GM23248 (cell line): ENCODE results near the gene B9D2.

ENCODE experiments used
- EZH2 ChIP-seq: fragments of 200-600 bp; sonication (generic); IDR thresholded peaks from 2 replicates; pipeline ENCODE4 v1.6.1; 2018; ENCODE audit warnings: antibody characterized with exemption, mild to moderate bottlenecking; ENCODE audit not compliant: insufficient read depth, poor library complexity, severe bottlenecking
- EZH2phosphoT487 ChIP-seq: fragments of 200-600 bp; sonication (generic); IDR thresholded peaks from 2 replicates; pipeline ENCODE4 v1.6.1; 2018; ENCODE audit warnings: antibody characterized with exemption, moderate library complexity, mild to moderate bottlenecking, low read depth; ENCODE audit not compliant: insufficient read depth

DNA sequence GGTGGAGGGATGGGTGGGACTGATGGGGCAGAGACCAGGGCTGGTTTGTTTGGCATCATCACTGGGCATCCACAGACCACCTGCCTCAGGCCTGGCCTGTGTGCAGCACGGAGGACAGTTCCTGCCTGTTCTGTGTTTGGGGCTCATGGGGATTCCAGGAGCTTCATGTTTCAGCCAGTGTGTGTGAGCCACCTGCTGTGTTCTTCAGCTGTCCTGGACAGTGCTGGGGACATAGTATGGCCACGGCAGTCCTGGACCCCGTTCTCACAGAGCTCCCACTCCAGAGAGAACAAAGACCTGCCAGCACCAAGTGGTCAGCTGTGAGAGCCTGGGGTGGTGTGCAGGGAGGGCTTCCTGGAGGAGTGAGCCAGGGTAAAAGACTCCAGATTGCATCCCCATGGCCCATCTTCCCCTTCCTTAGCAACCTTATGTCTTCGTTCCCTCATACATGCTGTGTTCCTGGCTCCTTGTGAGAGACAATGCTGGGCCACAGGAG is 55.9 kb downstream of the B9D2 start:
- TF ChIP-seq EZH2 (no peak), EZH2phosphoT487 (no peak)
